T-helper 1 cell treated with Interleukin-12 subunit alpha and Interleukin-12 subunit beta and Interleukin-4 antibody, amounts not matched to agents 30 ng/mL and 1 ng/mL, for 36 hours (primary cell): ENCODE results near the gene CCL17. TPM values are rescaled to one million over a fixed set of nuclear protein-coding genes. Genes with fewer than 3 reads are reported as not detected.
"Not testable (repeated sequence)": the region's sequence is repeated elsewhere in the genome, so short reads cannot be mapped to it uniquely, and the experiment has no call there.

ENCODE experiments used
- intact Hi-C: fragments of 100-400 bp; cut with micrococcal nuclease; formaldehyde crosslinking; loops from one replicate; pipeline ENCODE4 v1.15.1; 2024
- total RNA-seq: library from RNA; stranded (reverse); gene quantifications from 2 replicates; pipeline ENCODE4 v1.2.3, GENCODE V29; 2022

Gene CCL17
- total RNA-seq = 0.56 and 0.98 TPM in 2 replicates

GRCh38 chr16:57403965-57404817, at the start of gene CCL17:
Gene CCL17, plus strand, starts transcription at chr16:57404767. Its CDS starts 9,166 bp downstream, at chr16:57413933.
- intact Hi-C loops = no loop called here

GRCh38 chr16:57355898-57356414, 48.6 kb upstream of the CCL17 start:
- intact Hi-C loops = no loop called here

- intact Hi-C loops = no loop called here
Observed at GRCh38 chr16:57356547-57356946, 48.0 kb upstream of the CCL17 start.

- intact Hi-C loops = no loop called here
Observed at GRCh38 chr16:57357330-57358085, 47.1 kb upstream of the CCL17 start.

GRCh38 chr16:57358086-57358420, 46.5 kb upstream of the CCL17 start:
- intact Hi-C loops = no loop called here

GRCh38 chr16:57358527-57359095, 46.0 kb upstream of the CCL17 start, which contains the start of gene CCL22:
Gene CCL22, plus strand, starts transcription at chr16:57358783. Its CDS starts 34 bp downstream, at chr16:57358817.
- intact Hi-C loops = no loop called here

GRCh38 chr16:57360321-57360935, 44.1 kb upstream of the CCL17 start:
- intact Hi-C loops = no loop called here

- intact Hi-C loops = no loop called here
Observed at GRCh38 chr16:57361404-57361803, 43.2 kb upstream of the CCL17 start.

GRCh38 chr16:57364143-57364542, 40.4 kb upstream of the CCL17 start:
- intact Hi-C loops = no loop called here

- intact Hi-C loops = no loop called here
Observed at GRCh38 chr16:57366544-57367040, 38.0 kb upstream of the CCL17 start.

- intact Hi-C loops = no loop called here
Observed at GRCh38 chr16:57367116-57367752, 37.3 kb upstream of the CCL17 start.

- intact Hi-C loops = no loop called here
Observed at GRCh38 chr16:57371494-57372371, 32.8 kb upstream of the CCL17 start.

GRCh38 chr16:57372372-57373116, 32.0 kb upstream of the CCL17 start, which contains the start of gene CX3CL1:
Gene CX3CL1, plus strand, starts transcription at chr16:57372490. Its CDS starts 79 bp downstream, at chr16:57372569.
- intact Hi-C loops = no loop called here

- intact Hi-C loops = no loop called here
Observed at GRCh38 chr16:57373117-57373947, 31.2 kb upstream of the CCL17 start.

- intact Hi-C loops = no loop called here
Observed at GRCh38 chr16:57374067-57374534, 30.5 kb upstream of the CCL17 start.

GRCh38 chr16:57374925-57375465, 29.6 kb upstream of the CCL17 start:
- intact Hi-C loops = not testable (repeated sequence)

- intact Hi-C loops = no loop called here
Observed at GRCh38 chr16:57376313-57376818, 28.2 kb upstream of the CCL17 start.
